ENCODE data around the gene ARHGAP29.

ARHGAP29 gene

DNA sequence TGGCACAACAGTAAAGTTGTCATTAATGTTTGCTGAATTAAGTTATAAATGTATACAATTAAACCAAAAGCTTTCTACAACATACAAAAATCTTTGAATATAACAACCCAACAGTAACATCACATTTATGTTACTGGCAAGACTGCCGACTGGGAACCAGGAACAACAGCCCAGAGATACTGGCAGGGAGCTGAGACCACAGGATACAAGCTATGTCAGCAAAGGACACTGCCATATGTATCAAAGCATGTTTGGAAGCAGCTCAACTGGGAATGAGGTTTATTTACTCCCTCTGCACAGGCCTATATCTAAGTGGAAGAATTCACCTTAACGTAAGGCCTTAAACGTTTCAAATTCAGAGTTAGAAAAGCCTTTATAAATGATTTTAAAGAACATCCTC, 50.4 kb downstream of the ARHGAP29 start:
- H3K36me3 ChIP-seq (ENCODE audit: control insufficient read depth in 2 of 2, insufficient read depth in 1 of 2, low read length in 2 of 2): peaks cover 9 to 14% of the 10 kb centered on the region in 2 experiments
- ChIA-PET POLR2A (no interaction called here), CTCF (interaction anchor here (0.8 to 2.1 kb wide), 5 partner anchors 10 to 154 kb away, joined by 3 to 8 read pairs (median 4); no protein-coding TSS in a partner anchor)
- H3K27ac ChIP-seq (ENCODE audit: extremely low read depth, low read depth, low read length): no peak overlapping the region
- H3K4me3 ChIP-seq (ENCODE audit: low read depth, low read length): no peak overlapping the region
- no peaks in the 10 kb centered on the region for H3K4me1 ChIP-seq (ENCODE audit: control insufficient read depth, insufficient read depth, low read length)
- TF ChIP-seq ZNF394 (tag by site-specific recombination; IDR thresholded peaks at IDR 0.05; ENCODE audit: borderline replicate concordance): no peak
- no peak for TF ChIP-seq IKZF3 (tag by site-specific recombination; IDR thresholded peaks at IDR 0.05)
- no peak for TF ChIP-seq ZNF664 (tag by site-specific recombination; IDR thresholded peaks at IDR 0.05)
- no peak for TF ChIP-seq HIC1 (tag by site-specific recombination; IDR thresholded peaks at IDR 0.05)
- TF ChIP-seq, protein P1, sequence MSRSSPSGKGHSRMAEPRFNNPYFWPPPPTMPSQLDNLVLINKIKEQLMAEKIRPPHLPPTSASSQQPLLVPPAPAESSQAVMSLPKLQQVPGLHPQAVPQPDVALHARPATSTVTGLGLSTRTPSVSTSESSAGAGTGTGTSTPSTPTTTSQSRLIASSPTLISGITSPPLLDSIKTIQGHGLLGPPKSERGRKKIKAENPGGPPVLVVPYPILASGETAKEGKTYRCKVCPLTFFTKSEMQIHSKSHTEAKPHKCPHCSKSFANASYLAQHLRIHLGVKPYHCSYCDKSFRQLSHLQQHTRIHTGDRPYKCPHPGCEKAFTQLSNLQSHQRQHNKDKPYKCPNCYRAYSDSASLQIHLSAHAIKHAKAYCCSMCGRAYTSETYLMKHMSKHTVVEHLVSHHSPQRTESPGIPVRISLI (tag by site-specific recombination; IDR thresholded peaks at IDR 0.05): no peak
- no peak for TF ChIP-seq SETDB1 (IDR thresholded peaks at IDR 0.05; ENCODE audit: insufficient read length, low read length)
- TF ChIP-seq ZNF785 (tag by site-specific recombination; IDR thresholded peaks at IDR 0.05): no peak
- TF ChIP-seq SCRT2 (tag by site-specific recombination; IDR thresholded peaks at IDR 0.05): no peak
- TF ChIP-seq ZNF48 (tag by site-specific recombination; IDR thresholded peaks at IDR 0.05): no peak
- TF ChIP-seq ZNF670 (tag by site-specific recombination; IDR thresholded peaks at IDR 0.05; ENCODE audit: low read depth): no peak
- H3K9me3 ChIP-seq (ENCODE audit: control insufficient read depth, insufficient read depth, low read depth, low read length): no peaks in the 10 kb centered on the region

- Histone ChIP-seq H3K4me1 (ENCODE audit: control insufficient read depth, insufficient read depth, low read length) (no peaks in the 10 kb centered on the region), H3K27ac (ENCODE audit: extremely low read depth, low read depth, low read length) (no peak overlapping the region), H3K9me3 (ENCODE audit: control insufficient read depth, insufficient read depth, low read depth, low read length) (no peaks in the 10 kb centered on the region), H3K4me3 (ENCODE audit: low read depth, low read length) (no peak overlapping the region), H3K36me3 (ENCODE audit: control insufficient read depth in 2 of 2, insufficient read depth in 1 of 2, low read length in 2 of 2) (peaks cover 15 to 28% of the 10 kb centered on the region in 2 experiments)
- ChIA-PET POLR2A (no interaction called here), CTCF (interaction anchor here (0.6 to 1.4 kb wide), 5 partner anchors 53 to 153 kb away, joined by 3 to 5 read pairs (median 4); no protein-coding TSS in a partner anchor)
- TF ChIP-seq, protein P2, sequence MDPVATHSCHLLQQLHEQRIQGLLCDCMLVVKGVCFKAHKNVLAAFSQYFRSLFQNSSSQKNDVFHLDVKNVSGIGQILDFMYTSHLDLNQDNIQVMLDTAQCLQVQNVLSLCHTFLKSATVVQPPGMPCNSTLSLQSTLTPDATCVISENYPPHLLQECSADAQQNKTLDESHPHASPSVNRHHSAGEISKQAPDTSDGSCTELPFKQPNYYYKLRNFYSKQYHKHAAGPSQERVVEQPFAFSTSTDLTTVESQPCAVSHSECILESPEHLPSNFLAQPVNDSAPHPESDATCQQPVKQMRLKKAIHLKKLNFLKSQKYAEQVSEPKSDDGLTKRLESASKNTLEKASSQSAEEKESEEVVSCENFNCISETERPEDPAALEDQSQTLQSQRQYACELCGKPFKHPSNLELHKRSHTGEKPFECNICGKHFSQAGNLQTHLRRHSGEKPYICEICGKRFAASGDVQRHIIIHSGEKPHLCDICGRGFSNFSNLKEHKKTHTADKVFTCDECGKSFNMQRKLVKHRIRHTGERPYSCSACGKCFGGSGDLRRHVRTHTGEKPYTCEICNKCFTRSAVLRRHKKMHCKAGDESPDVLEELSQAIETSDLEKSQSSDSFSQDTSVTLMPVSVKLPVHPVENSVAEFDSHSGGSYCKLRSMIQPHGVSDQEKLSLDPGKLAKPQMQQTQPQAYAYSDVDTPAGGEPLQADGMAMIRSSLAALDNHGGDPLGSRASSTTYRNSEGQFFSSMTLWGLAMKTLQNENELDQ (tag by site-specific recombination; IDR thresholded peaks at IDR 0.05; ENCODE audit: low read depth): no peak
- TF ChIP-seq ZNF530 (tag by site-specific recombination; IDR thresholded peaks at IDR 0.05; ENCODE audit: low read depth): no peak
- no peak for TF ChIP-seq ZNF391 (tag by site-specific recombination; IDR thresholded peaks at IDR 0.05; ENCODE audit: borderline replicate concordance, low read depth)
- no peak for TF ChIP-seq ZNF426 (tag by site-specific recombination; IDR thresholded peaks at IDR 0.05)
- no peak for TF ChIP-seq ZNF777 (tag by site-specific recombination; IDR thresholded peaks at IDR 0.05; ENCODE audit: borderline replicate concordance)
- TF ChIP-seq ZNF404 (tag by site-specific recombination; IDR thresholded peaks at IDR 0.05): no peak
- TF ChIP-seq, protein P3, sequence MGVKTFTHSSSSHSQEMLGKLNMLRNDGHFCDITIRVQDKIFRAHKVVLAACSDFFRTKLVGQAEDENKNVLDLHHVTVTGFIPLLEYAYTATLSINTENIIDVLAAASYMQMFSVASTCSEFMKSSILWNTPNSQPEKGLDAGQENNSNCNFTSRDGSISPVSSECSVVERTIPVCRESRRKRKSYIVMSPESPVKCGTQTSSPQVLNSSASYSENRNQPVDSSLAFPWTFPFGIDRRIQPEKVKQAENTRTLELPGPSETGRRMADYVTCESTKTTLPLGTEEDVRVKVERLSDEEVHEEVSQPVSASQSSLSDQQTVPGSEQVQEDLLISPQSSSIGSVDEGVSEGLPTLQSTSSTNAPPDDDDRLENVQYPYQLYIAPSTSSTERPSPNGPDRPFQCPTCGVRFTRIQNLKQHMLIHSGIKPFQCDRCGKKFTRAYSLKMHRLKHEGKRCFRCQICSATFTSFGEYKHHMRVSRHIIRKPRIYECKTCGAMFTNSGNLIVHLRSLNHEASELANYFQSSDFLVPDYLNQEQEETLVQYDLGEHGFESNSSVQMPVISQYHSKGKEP (tag by site-specific recombination; IDR thresholded peaks at IDR 0.05): no peak
- no peak for TF ChIP-seq ZBTB48 (tag by site-specific recombination; IDR thresholded peaks at IDR 0.05)
- TF ChIP-seq ZNF544 (tag by site-specific recombination; IDR thresholded peaks at IDR 0.05): no peak
- no peak for TF ChIP-seq ZNF169 (tag by site-specific recombination; IDR thresholded peaks at IDR 0.05)
- TF ChIP-seq ZNF274 (IDR thresholded peaks at IDR 0.05; ENCODE audit: low read length): no peak
- TF ChIP-seq ZNF274 (tag by site-specific recombination; IDR thresholded peaks at IDR 0.05; ENCODE audit: borderline replicate concordance): no peak
- no peak for TF ChIP-seq ZNF549 (tag by site-specific recombination; IDR thresholded peaks at IDR 0.05)
- no peak for TF ChIP-seq HOXC10 (CRISPR knock-in tag; IDR thresholded peaks at IDR 0.05)
- no peak for TF ChIP-seq MEIS1 (CRISPR knock-in tag; IDR thresholded peaks at IDR 0.05; ENCODE audit: borderline replicate concordance)
Observed at GRCh38 chr1:94183197-94183815, 54.1 kb downstream of the ARHGAP29 start.

Measured in HEK293 (cell line).